GM10266 (cell line): ENCODE results near the gene ABCB6.
A peak's percentile ranks its signal among the peaks of the same experiment; 100 is the strongest.

Source experiments
- DNase-seq: peaks from one replicate; pipeline ENCODE4 v3.0.0; 2012; ENCODE audit errors: extremely low spot score
- CTCF ChIP-seq: IDR thresholded peaks from 2 replicates; pipeline ENCODE4 v1.5.1; 2012; ENCODE audit warnings: mild to moderate bottlenecking, low read depth; ENCODE audit not compliant: control insufficient read depth, insufficient read depth; ENCODE audit errors: missing control alignments

The ABCB6 gene

GRCh38 chr2:219244789-219245147 lies 26.0 kb upstream of the ABCB6 start:
- TF ChIP-seq CTCF = no peak

GRCh38 chr2:219243291-219243761 lies 24.6 kb upstream of the ABCB6 start:
- TF ChIP-seq CTCF = no peak
- no peak for DNase-seq

More at GRCh38 chr2:219244789-219245147, 26.0 kb upstream of the ABCB6 start:
- no peak for DNase-seq

- no peak for DNase-seq
- no peak for TF ChIP-seq CTCF
These were observed 15.6 kb upstream of the ABCB6 start for GRCh38 chr2:219234331-219234730.

GRCh38 chr2:219230059-219230540 lies 11.3 kb upstream of the ABCB6 start:
- TF ChIP-seq CTCF = no peak
- peak; percentile 53 for DNase-seq

- peak; percentile 99 for DNase-seq
- TF ChIP-seq CTCF = no peak
These were observed 10.7 kb upstream of the ABCB6 start, which contains the start of the genes ANKZF1 and ATG9A for GRCh38 chr2:219229305-219230058. Gene ANKZF1 (plus strand): TSS chr2:219229806. CDS start chr2:219230258, 452 bp downstream. Gene ATG9A (minus strand): TSS chr2:219229636. CDS start chr2:219228024, 1,612 bp downstream.

- no peak for DNase-seq
- TF ChIP-seq CTCF = no peak
These were observed 10.2 kb upstream of the ABCB6 start for GRCh38 chr2:219228911-219229304.
